PFSK-1 (cell line): Measurements from ENCODE around the gene RARS1.

Source experiments
- POLR2AphosphoS5 ChIP-seq: IDR thresholded peaks from 2 replicates; pipeline ENCODE4 v1.6.1; 2012; ENCODE audit warnings: low read depth, mild to moderate bottlenecking, control low read depth, low read length, moderate library complexity
- TAF1 ChIP-seq: IDR thresholded peaks from 2 replicates; pipeline ENCODE4 v1.6.1; 2012; ENCODE audit warnings: low read length, control low read depth, borderline replicate concordance; ENCODE audit not compliant: insufficient read depth

DNA sequence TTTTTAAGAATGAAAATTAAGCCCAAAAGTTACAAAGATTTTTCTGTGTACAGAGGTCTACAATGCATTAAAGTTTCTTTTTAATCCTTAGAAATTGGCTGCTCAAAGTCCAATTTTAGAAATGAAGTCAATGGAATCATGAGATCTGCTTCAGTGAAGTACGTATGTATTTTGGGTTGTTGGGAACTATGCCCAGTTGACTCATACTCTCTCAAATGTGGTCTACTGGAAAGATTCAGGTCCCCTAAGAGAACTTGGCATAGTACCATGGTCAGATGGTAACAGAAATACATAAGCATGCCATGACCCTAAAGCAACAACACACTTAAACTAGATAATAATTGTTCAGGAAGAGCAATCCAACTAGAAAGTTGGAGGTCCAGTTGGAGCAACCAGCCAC lies 65.9 kb downstream of the RARS1 start:
- no peak for TF ChIP-seq TAF1
- TF ChIP-seq POLR2AphosphoS5 = no peak
